ENCODE results near the gene NEIL1.
A peak's percentile ranks its signal among the peaks of the same experiment; 100 is the strongest.
"Not testable (repeated sequence)": the region's sequence is repeated elsewhere in the genome, so short reads cannot be mapped to it uniquely, and the experiment has no call there.

Gene NEIL1

DNA sequence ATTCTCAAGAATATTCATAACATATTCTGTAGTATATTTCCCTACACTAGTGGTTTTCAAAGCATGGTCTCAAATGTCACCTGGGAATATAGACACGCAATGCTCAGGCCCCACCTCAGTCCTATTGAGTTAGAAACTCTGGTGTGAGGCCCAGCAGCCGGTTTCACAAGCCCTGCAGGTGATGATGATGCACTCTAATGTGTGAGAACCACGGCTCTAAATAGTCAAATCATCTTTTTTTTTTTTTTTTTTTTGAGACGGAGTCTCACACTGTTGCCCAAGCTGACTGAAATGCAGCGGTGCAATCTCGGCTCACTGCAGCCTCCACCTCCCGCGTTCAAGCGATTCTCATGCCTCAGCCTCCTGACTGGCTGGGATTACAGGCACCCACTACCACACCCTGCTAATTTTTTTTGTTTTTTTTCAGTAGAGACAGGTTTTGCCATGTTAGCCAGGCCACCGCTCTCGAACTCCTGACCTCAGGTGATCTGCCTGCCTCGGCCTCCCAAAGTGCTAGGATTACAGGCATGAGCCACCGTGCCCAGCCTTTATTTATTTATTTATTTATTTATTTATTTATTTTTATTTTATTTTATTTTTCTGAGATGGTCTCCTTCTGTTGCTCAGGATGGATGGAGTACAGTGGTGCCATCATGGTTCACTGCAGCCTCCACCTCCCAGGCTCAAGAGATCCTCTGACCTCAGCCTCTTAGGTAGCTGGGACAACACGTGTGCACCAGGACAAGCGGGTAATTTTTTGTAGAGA, 13.0 kb upstream of the NEIL1 start:
- DNase-seq = not testable (repeated sequence)

DNA sequence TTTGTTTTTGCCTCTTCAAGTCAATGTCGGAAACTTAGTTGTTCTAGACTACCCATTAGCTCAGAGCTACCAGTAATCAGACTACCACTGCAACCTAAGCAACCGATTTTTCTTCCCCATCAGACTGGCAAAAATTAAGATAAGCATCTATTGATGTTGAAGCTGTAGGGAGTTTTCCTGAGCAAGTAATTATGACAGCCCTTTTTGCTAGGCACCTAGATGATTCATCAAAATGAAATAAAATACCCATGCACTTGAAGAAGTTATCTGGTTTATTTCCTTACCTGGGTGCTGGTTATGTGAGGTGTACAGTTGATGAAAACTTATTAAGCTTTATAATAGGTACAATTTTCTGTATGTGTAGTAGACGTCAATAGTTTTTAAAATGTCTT, 11.5 kb upstream of the NEIL1 start:
- no peak for DNase-seq

DNA sequence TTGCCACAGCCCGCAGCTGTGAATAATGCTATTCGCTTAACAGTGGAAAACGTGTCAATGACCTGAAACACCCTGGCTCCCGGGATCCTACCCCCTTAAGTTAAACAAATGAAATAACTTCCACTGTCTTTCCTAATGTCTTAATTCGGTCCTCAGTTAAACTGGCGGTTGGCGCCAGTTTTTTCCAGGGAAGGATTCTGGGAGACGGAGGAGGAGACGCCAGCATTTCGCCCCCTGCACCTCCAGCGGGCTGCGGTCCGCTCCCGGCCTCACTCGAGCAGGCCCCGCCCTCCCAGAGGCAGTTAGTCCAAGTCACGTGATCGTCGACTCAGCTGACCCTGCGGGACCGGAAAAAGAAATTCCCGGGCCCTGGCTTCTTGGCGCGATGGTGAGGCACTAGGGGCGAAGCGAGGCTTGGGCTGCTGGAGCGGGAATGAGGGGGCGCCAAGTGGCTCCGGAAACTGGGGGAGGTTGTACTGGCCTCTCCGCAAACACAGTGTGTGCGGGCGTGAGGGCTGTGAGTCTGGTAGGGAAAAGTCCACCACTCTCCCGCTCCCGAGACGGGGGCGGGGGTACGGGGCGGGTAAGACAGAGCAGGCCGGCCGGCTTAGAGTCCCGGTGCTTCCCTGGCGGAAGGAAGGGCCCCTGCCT, 11.0 kb upstream of the NEIL1 start, which contains the start of gene COMMD4:
Gene COMMD4 (plus strand): TSS at position 359 of the 651 bp plus-strand sequence. CDS start 27 bp downstream, at position 386.
- DNase-seq = peak; percentile 85

DNA sequence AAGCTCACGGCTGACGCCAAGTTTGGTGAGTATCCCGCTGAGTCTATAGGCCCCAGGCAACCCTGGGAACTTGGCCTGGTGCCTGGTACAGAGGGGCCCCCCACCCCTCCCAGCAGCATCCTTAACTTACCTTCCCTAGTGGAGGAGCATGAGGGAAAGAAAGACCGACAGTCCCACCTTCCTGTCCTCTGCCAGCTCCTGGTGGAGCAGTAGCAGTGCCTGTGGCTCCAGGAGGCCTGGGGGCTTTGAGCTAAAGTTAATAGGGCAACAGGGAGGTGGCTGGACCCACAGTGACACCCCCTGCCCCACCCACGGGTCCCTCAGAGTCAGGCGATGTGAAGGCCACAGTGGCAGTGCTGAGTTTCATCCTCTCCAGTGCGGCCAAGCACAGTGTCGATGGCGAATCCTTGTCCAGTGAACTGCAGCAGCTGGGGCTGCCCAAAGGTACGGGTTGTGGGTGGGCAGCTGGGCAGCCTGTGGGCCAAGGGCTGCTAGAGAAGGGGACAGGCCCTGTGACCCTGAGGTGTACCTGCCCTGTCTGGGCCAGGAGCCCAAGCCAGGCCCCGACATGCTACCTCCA, 8.1 kb upstream of the NEIL1 start:
- DNase-seq = no peak

DNA sequence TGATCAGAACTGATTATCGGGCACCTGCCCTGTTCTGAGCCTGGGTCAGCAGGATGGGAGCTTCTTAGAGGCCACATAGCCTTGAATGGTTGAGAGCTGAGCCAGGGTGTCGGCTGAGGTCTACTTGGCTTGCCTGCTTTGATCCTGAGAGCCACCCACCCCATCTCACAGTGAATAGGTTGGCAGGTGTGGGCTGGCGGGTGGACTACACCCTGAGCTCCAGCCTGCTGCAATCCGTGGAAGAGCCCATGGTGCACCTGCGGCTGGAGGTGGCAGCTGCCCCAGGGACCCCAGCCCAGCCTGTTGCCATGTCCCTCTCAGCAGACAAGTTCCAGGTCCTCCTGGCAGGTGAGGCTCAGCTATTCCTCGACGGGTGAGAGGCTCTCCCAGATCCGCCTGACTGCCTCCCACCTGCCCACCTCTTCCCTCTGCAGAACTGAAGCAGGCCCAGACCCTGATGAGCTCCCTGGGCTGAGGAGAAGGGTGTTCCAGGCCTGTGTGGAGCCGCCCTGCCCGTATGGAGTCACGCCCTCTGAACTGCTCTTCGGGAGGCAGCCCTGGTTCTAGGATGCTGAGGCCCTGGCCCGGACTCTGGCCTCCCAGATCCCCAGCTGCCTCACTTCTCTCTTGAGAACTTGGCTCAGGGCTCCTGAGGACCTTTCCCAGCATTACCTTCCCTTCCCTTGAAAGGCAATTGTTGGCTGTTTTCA, 7.2 kb upstream of the NEIL1 start:
- DNase-seq = no peak

DNA sequence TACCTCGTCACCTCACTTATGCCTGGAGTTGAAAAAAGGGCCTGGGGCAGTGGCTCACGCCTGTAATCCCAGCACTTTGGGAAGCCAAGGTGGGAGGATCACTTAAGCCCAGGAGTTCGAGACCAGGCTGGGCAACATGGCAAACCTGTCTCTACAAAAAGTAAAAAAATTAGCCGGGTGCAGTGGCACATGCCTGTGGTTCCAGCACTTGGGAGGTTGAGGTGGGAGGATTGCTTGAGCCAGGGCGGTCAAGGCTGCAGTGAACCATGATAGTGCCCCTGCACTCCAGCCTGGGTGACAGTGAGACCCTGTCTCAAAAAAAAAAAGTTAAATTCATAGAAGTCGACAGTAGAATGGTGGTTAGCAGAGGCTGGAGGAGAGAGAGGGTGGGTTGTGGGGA, 4.6 kb upstream of the NEIL1 start:
- DNase-seq = no peak

DNA sequence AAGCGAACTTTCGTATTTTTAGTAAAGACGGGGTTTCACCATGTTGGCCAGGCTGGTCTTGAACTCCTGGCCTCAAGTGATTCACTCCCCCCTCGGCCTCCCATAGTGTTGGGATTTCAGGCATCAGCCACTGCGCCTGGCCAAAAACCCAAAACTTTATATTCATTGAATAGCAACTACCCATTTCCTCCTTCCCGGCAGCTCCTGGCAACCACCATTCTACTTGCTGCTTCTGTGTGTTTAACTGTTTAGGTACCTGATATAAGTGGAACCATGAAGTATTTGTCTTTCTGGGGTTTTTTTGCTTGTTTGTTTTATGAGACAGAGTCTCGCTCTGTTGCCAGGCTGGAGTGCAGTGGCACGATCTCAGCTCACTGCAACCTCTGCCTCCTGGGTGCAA, 2.9 kb upstream of the NEIL1 start:
- DNase-seq = not testable (repeated sequence)

DNA sequence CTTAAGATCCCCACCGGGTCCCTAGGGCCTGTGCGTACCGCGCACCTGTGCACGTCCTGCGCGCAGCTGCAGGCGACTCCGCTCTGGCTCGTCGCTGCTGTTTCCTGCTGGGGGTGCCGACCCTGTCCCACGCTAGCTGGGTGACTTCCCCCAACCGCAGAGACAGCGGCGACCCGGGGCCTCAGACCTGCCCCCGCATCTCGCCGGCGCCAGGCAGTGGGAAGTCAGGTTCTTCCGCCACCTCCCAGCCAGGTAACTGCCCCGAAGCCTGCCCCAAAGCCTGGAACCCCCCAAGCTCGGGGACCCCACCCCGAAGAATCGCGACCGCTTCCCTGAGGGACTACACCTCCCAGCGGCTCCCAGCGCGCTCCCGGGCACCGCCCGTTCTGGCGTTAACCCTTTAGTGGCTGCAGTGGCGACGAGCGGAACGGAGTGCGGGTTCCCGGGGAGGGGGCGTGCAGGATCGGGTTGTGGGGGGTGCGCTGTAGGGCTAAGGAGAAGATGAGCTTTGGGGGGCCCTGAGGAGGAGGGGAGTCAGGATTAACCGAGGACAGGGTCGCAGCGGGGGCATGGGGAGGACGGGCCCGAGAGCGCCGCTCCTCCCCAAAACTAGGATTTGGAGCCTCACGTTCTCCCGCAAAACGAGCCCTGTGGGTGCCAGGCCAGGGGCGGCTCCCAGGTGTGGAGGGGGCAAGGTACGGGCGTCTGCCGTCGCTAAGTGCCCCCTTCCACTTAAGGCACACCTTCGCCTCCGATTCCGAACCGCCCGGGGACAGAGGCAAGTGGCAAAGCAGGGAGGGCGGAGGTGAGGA, 589 bp downstream of the NEIL1 start:
- peak; percentile 64 for DNase-seq

DNA sequence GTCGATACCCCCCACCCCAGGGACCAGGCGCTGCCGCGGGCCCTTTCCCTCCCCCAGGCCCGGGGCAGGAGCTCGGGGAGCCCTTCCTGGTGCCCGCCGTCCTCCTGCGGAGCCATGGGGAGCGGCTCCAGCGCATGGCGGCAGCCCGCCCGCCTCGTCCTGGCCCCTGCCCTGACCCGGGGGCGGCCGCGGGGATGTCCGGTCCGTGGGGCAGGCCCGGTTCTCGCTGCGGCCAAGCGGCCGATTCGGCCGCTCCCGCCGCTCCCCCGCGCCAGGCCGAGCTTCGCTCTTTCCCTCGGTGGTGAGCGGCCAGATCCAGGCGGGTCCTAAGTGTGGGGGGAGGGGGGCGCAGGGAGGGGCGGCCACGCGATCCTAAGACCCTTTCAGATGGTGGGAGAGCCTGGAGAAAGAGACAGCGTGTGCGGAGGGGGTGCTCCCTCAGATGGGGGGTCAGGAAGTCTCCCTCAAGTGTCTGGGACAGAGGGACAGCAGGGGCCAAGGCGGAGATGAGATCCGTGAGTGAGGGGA, 1.3 kb downstream of the NEIL1 start:
- DNase-seq = peak; percentile 55

DNA sequence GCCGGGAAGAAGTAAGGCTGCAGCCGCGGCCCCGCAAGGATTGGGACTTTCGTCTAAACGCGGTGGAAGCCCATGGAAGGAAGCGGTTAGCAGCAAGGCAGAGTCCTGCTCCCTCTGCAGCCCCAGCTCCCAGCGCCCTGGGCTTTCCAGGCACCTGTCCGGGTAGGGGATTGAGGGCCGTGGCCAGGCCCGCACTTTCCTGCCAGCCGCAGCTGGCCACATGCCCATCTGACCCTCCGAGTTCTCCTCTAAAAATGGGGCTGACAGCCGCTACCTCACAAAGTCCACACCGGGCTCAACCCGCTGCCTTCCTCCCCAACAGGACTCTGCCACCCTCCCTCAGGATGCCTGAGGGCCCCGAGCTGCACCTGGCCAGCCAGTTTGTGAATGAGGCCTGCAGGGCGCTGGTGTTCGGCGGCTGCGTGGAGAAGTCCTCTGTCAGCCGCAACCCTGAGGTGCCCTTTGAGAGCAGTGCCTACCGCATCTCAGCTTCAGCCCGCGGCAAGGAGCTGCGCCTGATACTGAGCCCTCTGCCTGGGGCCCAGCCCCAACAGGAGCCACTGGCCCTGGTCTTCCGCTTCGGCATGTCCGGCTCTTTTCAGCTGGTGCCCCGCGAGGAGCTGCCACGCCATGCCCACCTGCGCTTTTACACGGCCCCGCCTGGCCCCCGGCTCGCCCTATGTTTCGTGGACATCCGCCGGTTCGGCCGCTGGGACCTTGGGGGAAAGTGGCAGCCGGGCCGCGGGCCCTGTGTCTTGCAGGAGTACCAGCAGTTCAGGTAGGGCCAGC, 1.9 kb downstream of the NEIL1 start:
- DNase-seq = peak; percentile 66

DNA sequence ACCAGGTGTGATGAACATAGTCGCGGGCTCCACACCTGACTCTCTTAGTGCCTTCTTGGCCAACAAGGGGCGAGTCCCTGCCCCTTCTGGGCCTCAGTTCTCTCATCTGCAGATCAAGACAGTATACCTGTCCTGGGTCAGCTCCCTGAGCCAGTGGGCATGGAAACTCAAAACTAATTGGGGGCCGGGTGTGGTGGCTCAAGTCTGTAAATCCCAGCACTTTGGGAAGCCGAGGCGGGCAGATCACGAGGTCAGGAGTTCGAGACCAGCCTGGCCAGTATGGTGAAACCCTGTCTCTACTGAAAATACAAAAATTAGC, 2.5 kb downstream of the NEIL1 start:
- not testable (repeated sequence) for DNase-seq

DNA sequence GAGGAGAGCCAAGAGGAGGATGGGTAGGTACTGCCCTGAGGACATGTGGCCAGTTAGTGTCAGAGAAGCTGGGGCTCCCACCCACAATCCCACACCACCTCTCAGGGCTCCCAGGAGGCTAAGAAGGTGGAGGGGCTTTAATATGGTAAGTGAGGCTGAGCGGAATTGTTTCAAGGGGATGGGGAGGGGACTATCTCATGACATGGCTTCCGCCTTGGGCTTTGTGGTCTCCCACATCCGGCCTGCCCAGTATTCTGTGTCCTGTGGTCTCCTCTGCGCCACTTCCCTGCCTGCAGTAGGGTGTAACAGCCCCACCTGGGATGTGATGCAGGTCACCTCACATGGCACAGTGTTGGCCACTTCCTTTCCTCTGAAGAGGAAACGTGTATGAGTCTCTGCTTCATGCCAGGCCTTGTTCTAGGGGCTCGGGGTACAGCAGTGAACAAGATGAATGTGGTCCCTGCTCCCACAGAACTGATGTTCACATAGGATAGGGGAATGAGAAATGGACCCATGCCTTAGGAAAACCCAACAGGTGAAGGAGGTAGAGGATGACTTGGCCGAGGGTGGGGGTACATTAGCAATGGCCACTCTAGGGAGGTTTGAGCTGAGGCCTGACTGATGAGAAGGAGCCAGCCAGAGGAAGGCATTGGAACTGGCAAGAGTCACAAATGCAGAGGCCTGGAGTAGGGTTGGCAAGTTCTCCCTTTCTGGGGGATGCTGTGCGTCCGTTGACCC, 3.2 kb downstream of the NEIL1 start:
- DNase-seq = no peak

DNA sequence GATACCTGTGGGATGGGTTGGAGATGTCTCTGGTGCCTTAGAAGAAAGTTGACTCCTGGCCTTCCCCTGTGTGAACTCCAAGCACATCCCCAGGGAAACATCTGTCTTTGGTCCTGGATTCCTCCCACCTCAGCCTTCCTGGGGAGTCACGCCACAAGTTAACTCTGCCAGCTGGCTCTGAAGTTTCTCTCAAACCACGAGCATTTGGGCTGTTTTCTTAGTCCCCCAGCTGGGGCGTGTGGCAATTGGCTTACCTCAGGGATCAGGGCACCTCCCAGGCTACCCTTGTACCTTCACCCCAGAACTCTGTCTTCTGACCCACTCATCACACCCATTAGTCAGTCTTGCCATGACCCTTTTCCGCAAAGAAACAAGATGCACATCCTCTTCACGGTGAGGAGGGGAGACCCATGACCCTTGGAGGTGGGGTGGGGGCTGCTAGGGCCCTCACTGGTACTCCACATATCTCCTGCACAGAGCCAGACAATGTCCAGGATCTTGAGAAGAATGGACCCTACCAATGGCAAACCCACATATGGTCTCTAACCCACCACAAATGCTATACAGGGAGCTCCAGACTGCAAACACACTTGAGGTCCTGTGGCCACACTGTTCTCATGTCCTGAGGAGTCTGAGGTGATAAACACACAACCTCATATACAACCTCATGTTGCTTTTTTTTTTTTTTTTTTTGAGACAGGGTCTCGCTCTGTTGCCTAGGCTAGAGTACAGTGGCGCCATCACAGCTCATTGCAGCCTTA, 3.9 kb downstream of the NEIL1 start:
- DNase-seq = no peak

DNA sequence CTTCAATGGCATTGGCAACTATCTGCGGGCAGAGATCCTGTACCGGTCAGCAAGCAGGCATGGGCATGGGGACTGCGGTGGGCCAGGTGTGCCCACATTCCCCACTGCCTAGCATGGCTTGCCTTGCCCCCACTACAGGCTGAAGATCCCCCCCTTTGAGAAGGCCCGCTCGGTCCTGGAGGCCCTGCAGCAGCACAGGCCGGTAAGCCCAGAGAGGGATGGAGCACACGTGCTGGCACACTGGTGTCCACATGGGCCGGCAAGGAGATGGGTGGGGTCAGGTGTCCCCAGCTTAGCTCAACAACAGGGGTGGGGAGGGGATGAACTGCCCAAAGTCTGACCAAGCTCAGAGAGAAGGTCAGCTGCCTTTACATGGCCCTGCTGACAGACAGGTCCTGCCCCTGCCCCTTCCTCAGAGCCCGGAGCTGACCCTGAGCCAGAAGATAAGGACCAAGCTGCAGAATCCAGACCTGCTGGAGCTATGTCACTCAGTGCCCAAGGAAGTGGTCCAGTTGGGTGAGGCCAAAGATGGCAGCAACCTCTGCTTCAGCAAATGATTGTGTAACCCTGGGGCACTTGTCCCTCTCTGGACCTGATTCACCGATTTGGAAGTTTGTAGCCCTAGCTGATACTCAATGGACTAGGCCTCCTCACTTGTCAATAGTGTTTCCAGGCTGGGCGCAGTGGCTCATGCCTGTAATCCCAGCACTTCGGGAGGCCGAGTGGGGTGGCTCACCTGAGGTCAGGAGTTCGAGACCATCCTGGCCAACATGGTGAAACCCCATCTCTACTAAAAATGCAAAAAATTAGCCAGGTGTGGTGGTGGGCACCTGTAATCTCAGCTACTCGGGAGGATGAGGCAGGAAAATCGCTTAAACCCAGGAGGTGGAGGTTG, 5.6 kb downstream of the NEIL1 start:
- no peak for DNase-seq

DNA sequence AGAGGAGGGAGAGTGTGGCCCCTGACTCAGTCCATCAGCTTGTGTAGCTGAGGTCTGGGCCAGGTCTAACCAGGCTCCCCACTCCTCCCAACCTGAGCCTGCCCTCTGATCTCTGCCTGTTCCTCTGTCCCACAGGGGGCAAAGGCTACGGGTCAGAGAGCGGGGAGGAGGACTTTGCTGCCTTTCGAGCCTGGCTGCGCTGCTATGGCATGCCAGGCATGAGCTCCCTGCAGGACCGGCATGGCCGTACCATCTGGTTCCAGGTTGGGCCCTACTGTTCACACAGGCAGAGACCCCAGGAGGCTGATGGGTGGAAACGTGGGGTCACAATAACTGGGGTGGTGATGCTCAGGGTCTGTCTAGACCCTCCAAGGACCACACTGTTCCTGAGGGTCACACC, 6.8 kb downstream of the NEIL1 start:
- no peak for DNase-seq

DNA sequence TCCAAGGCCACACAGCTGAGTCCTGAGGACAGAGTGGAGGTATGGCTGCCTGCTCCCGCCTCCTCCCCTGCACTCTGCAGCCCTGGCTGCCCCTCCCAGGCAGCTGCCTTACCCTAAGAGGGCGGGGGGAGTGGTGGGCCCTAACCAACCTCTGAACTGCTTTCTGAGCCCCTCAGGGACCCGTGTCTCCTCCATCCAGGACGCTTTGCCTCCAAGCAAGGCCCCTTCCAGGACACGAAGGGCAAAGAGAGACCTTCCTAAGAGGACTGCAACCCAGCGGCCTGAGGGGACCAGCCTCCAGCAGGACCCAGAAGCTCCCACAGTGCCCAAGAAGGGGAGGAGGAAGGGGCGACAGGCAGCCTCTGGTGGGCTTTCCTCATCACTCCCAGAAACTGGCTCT, 7.6 kb downstream of the NEIL1 start:
- no peak for DNase-seq

DNA sequence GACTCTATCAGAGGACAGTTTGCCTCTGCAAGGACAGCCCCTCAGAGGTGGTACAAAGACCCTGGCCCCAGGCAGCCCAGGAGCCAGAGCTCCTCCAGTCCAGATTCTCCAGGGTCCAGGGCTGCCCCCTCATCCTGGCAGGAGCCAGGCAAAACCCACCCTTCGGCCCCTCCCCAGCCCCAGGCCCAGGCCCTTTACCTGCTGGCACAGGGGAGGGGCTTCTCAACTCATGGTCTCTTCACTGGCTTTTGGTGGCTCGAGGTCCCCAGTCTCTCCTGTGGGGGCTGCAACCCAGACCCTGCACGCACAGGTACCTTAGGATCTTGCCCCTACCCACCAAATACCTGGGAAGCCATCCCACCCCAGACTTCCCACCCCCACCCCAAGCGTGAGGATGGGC, 8.5 kb downstream of the NEIL1 start:
- DNase-seq = no peak

DNA sequence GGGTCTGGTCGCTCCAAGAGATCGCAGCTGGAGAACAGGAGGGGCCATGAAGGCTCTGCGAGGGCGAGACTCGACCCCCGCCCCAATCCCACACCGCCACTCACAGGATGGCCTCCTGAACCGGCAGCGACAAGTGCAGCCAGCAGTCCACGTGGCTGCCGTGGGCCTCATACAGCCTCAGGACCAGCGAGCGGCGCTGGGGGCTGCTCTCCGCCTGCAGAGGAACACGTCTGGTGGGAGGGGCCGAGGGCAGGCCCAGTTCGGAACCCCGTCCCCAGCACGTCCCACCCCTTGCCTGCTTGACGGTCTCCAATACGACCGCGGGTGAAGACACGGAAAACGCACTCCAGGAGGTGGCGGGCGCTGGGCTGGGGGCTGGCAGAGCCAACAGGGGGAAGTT, 9.2 kb downstream of the NEIL1 start:
- no peak for DNase-seq

DNA sequence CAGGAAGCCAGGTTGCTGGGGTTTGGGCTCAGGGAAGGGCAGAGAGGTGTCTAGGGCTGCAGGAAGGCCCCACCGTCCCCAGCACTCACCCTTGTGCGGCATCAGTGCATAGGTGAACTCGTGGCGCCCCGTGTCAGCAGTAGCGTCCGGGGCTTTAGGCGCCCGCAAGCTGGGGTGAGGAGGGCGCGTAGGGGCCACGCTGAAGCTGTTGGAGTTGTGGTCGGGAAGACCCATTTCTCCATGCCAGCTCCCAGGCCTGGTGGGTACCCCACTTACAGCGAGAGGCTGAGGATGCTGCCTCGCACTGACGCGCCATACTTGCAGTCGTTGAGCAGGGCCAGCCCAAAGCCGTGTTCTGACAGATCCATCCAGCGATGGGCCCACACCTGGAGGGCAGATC, 9.7 kb downstream of the NEIL1 start:
- no peak for DNase-seq

Data from right kidney (tissue), 1 donor.